ENCODE data around the gene TXNIP. TPM values are rescaled to one million over a fixed set of nuclear protein-coding genes. Genes with fewer than 3 reads are reported as not detected.

TXNIP gene
- total RNA-seq, 4 donors from 2014 or later = 94.9 to 942 (median 328) TPM

DNA sequence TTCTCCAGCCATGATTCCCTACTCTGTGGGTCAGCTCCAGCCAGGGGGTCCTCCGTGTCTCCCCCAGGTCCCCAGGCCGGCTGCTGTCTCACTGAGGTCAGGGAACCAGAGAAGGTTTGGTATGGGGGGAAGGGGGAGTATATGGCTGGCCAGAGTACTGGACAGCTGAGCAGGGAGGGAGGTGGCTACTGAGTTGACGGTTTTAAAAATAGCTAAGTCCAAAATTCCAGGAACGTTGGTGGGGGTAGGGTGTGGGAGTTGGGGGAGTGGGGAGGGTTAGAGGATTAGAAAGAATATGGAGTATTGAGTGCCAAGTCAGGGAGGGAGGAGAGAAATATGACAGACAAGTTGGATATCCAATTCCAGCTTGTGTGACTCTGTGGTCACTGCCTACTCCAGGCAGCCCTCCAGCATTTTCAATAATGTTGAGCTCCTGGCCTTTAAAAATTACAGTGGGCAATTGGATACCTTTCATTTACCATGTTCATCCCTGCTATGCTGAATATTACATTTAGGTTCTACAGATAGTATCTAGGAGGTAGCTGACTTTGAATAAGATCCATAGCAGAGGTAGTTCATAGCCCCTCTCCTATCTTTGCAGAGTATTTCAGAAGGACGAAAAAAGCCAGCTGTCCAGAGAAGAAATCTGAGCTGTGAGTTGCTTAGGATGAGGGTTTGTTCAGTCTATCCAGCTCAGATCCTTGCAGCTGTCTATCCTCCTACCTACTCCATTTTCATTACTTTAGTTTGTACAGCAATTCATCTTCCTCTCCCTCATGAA, 25.4 kb upstream of the TXNIP start, which contains the start of gene HJV:
Gene HJV (minus strand): TSS at position 114 of the 781 bp plus-strand sequence. CDS start 1,504 bp downstream, outside the sequence.
- Histone ChIP-seq H3K36me3 (no peaks in the 10 kb centered on the region), H3K27ac (no peak within 1 kb of the TSS), H3K4me1 (peaks cover 6 to 11% (median 8%) of the 10 kb centered on the region in 3 donors), H3K9me3 (no peaks in the 10 kb centered on the region), H3K27me3 (peaks cover 0 to 59% (median 8%) of the 10 kb centered on the region in 4 donors), H3K4me3 (no peak within 1 kb of the TSS)
- intact Hi-C loops (cut with DNase I) = loop anchor here (5.0 kb wide), 1 partner anchor 170 kb away; no protein-coding TSS in a partner anchor
- TF ChIP-seq, protein P1, sequence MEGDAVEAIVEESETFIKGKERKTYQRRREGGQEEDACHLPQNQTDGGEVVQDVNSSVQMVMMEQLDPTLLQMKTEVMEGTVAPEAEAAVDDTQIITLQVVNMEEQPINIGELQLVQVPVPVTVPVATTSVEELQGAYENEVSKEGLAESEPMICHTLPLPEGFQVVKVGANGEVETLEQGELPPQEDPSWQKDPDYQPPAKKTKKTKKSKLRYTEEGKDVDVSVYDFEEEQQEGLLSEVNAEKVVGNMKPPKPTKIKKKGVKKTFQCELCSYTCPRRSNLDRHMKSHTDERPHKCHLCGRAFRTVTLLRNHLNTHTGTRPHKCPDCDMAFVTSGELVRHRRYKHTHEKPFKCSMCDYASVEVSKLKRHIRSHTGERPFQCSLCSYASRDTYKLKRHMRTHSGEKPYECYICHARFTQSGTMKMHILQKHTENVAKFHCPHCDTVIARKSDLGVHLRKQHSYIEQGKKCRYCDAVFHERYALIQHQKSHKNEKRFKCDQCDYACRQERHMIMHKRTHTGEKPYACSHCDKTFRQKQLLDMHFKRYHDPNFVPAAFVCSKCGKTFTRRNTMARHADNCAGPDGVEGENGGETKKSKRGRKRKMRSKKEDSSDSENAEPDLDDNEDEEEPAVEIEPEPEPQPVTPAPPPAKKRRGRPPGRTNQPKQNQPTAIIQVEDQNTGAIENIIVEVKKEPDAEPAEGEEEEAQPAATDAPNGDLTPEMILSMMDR (IDR thresholded peaks at IDR 0.05) = no peak
- TF ChIP-seq POLR2A (IDR thresholded peaks at IDR 0.05) = no peak
- 51 to 66% methylated on average over 4 to 5 of the region's 5 CpGs for WGBS, 2 donors
- no peak for DNase-seq

DNA sequence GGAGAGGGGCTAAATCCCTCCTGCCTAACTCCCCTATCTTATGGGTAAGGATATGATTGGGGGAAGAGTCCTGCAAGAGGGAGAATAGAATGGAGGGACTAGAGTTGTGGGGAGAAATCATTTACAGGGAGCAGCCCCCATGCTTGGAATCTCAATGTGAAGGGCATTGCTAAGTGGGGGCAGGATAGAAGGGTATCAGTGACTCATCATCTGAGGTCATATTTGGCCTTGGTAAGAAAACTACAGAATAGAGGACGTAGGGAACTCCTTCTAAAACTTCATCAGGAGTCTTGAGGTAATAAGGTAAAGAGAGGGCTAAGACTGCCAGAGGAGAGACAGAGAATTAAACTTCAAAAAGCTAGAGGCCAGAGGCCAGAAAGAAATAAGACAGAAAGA, 24.7 kb upstream of the TXNIP start:
- 42 to 57% methylated on average over 1 of the region's 1 CpG for WGBS, 2 donors
- intact Hi-C loops (cut with DNase I) = loop anchor here (5.0 kb wide), 1 partner anchor 169 kb away; no protein-coding TSS in a partner anchor

GRCh38 chr1:146020058-146021049, 24.0 kb upstream of the TXNIP start:
- Histone ChIP-seq H3K9me3 (no peaks in the 10 kb centered on the region), H3K4me3 (no peak overlapping the region), H3K4me1 (peaks cover 6 to 11% (median 8%) of the 10 kb centered on the region in 3 donors), H3K27ac (no peak overlapping the region), H3K36me3 (no peaks in the 10 kb centered on the region), H3K27me3 (peaks cover 0 to 62% (median 8%) of the 10 kb centered on the region in 4 donors)
- WGBS, 2 donors = 73 to 84% methylated on average over 1 to 4 of the region's 4 CpGs
- intact Hi-C loops (cut with DNase I) = loop anchor here (5.0 kb wide), 1 partner anchor 168 kb away; no protein-coding TSS in a partner anchor
- TF ChIP-seq, protein P1 (IDR thresholded peaks at IDR 0.05) = no peak
- TF ChIP-seq POLR2A (IDR thresholded peaks at IDR 0.05) = no peak
- no peak for DNase-seq

More for the DNA sequence above, 24.7 kb upstream of the TXNIP start:
- DNase-seq = no peak
- no peak for TF ChIP-seq POLR2A (IDR thresholded peaks at IDR 0.05)
- TF ChIP-seq, protein P1 (IDR thresholded peaks at IDR 0.05) = no peak
- H3K27me3 ChIP-seq = peaks cover 0 to 59% (median 8%) of the 10 kb centered on the region in 4 donors
- no peak overlapping the region for H3K4me3 ChIP-seq
- H3K27ac ChIP-seq = no peak overlapping the region
- H3K9me3 ChIP-seq = no peaks in the 10 kb centered on the region
- H3K4me1 ChIP-seq = peaks cover 6 to 11% (median 8%) of the 10 kb centered on the region in 3 donors
- H3K36me3 ChIP-seq = no peaks in the 10 kb centered on the region

DNA sequence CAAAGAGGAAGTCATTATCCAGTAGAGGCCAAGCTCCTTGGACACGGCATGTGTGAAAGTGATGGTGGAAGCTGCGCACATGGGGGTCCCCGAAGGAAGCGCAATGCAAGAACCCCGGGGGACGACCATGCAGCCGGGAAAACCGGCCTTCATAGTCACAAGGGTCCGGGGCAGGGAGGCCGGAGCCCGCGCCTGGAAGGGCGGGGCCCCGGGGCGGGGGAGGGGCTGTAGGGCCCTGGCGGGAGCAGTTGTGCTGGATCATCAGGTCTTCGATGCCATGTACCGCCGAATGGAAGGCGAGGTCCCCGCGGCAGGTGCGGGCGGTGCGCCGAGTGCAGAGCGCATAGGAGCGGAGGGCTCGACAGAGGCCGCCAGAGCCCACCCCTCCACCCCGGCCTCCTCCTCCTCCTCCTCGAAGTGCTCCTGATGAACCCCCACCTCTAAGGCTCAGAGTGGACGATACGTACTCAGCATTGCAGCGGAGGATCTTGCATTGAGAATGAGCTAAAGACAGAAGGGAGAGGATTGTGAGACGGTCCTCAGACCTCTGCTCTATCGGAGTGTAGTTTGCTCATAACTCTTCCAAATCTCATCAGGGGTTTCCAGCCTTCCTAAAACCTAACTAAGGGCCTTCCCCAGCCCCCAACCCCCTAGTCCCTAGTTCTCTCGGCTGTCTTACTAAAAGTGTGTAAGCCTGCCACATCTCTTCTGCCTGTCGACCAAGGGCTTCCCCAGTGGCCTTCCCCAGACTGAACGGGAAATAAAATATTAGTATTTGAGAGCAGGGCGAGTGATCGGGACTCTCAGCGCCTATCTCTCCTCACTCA, 23.1 kb upstream of the TXNIP start:
- no peak for DNase-seq
- peak overlapping the region in 3 of 4 donors; percentile 7 to 49 (median 26) for H3K4me3 ChIP-seq
- H3K27ac ChIP-seq = no peak overlapping the region
- H3K4me1 ChIP-seq = peaks cover 6 to 11% (median 8%) of the 10 kb centered on the region in 3 donors
- H3K27me3 ChIP-seq = peaks cover 0 to 62% (median 8%) of the 10 kb centered on the region in 4 donors
- intact Hi-C loops (cut with DNase I) = loop anchor here (5.0 kb wide), 1 partner anchor 167 kb away; no protein-coding TSS in a partner anchor
- no peak for TF ChIP-seq POLR2A (IDR thresholded peaks at IDR 0.05)
- TF ChIP-seq, protein P1 (IDR thresholded peaks at IDR 0.05) = no peak
- 32 to 35% methylated on average over 14 to 19 of the region's 43 CpGs for WGBS, 2 donors
- no peaks in the 10 kb centered on the region for H3K36me3 ChIP-seq
- no peaks in the 10 kb centered on the region for H3K9me3 ChIP-seq

Data from esophagus squamous epithelium (tissue), 5 donors.